SK-N-SH (cell line): ENCODE data around the gene CHD5. TPM values are rescaled to one million over a fixed set of nuclear protein-coding genes. Genes with fewer than 3 reads are reported as not detected.

Source experiments
- CTCF ChIA-PET: fragments of 300-600, 350-600 bp; formaldehyde crosslinking; extraction: SDS; loops from one replicate; lab custom pipeline; 2021; lab: Yijun Ruan, JAX
- POLR2A ChIA-PET: fragments of 350-600 bp; sonication (Branson Sonifier 250); formaldehyde crosslinking; extraction: SDS; loops from one replicate; lab custom pipeline; 2020; ENCODE audit warnings: antibody characterized with exemption, inconsistent platforms; lab: Yijun Ruan, JAX
- DNase-seq: peaks from one replicate; pipeline ENCODE4 v3.0.0; 2012
- H2AFZ ChIP-seq: fragments of 200-600 bp; sonication (generic); 2 replicates; pipeline ENCODE4 v1.8.1; 2016; ENCODE audit warnings: antibody characterized with exemption, mild to moderate bottlenecking, low read depth
- H3F3A ChIP-seq: fragments of 200-600 bp; sonication (generic); replicated peaks from 2 replicates; pipeline ENCODE3; 2016; ENCODE audit warnings: antibody characterized with exemption, mild to moderate bottlenecking; ENCODE audit not compliant: insufficient read depth
- H3K27ac ChIP-seq, 2 experiments: fragments of 200-500 bp in 1 of 2; fragments of 200-600 bp in 1 of 2; sonication (Bioruptor generic) in 1 of 2; sonication (generic), shearing (Covaris generic) in 1 of 2; 2 replicates each; pipeline versions ENCODE4 v1.5.1 to v1.6.1; 2014 to 2016; ENCODE audit warnings: low read depth in 2 of 2, inconsistent platforms in 1 of 2, low read length in 1 of 2, mild to moderate bottlenecking in 1 of 2, mixed read lengths in 1 of 2
- H3K27me3 ChIP-seq: fragments of 200-600 bp; sonication (generic), shearing (Covaris generic); 2 replicates; pipeline ENCODE4 v1.6.1; 2016; ENCODE audit warnings: mixed run types; ENCODE audit not compliant: insufficient read depth
- H3K36me3 ChIP-seq, 2 experiments: fragments of 200-500 bp in 1 of 2; fragments of 200-600 bp in 1 of 2; sonication (Bioruptor generic) in 1 of 2; sonication (generic) in 1 of 2; replicated peaks in 1 of 2; 2 replicates each; pipeline versions ENCODE3 to v1.5.1; 2014 to 2016; ENCODE audit warnings: low read length in 1 of 2, mild to moderate bottlenecking in 1 of 2; ENCODE audit not compliant: insufficient read depth in 2 of 2, control insufficient read depth in 1 of 2
- H3K4me1 ChIP-seq, 2 experiments: fragments of 200-500 bp in 1 of 2; fragments of 200-600 bp in 1 of 2; sonication (Bioruptor generic) in 1 of 2; sonication (generic), shearing (Covaris generic) in 1 of 2; 2 replicates each; pipeline versions ENCODE4 v1.5.1 to v1.6.1; 2014 to 2016; ENCODE audit warnings: low read depth in 1 of 2, low read length in 1 of 2, mixed run types in 1 of 2; ENCODE audit not compliant: insufficient read depth in 2 of 2, control insufficient read depth in 1 of 2
- H3K4me2 ChIP-seq: fragments of 200-600 bp; sonication (generic), shearing (Covaris generic); 2 replicates; pipeline ENCODE4 v1.6.1; 2017; ENCODE audit warnings: mixed run types
- H3K4me3 ChIP-seq, 2 experiments: fragments of 200-500 bp in 1 of 2; fragments of 200-600 bp in 1 of 2; sonication (Bioruptor generic) in 1 of 2; sonication (generic), shearing (Covaris generic) in 1 of 2; 2 replicates each; pipeline versions ENCODE4 v1.5.1 to v1.8.1; 2014 to 2016; ENCODE audit warnings: low read depth in 2 of 2, inconsistent platforms in 1 of 2, low read length in 1 of 2, mild to moderate bottlenecking in 1 of 2, mixed read lengths in 1 of 2, moderate library complexity in 1 of 2
- H3K79me2 ChIP-seq: fragments of 200-600 bp; sonication (generic); 2 replicates; pipeline ENCODE4 v1.8.1; 2017; ENCODE audit warnings: mild to moderate bottlenecking; ENCODE audit not compliant: insufficient read depth
- H3K9ac ChIP-seq: fragments of 200-600 bp; sonication (generic); 2 replicates; pipeline ENCODE4 v1.6.1; 2017; ENCODE audit warnings: mixed run types
- H3K9me2 ChIP-seq: fragments of 200-600 bp; sonication (generic); 2 replicates; pipeline ENCODE4 v1.6.1; 2017; ENCODE audit warnings: mixed run types
- H3K9me3 ChIP-seq: fragments of 200-600 bp; sonication (generic); 2 replicates; pipeline ENCODE4 v1.6.1; 2017; ENCODE audit warnings: mixed run types, mild to moderate bottlenecking, moderate library complexity
- H4K20me1 ChIP-seq: fragments of 200-600 bp; sonication (generic); 2 replicates; pipeline ENCODE4 v1.6.1; 2017; ENCODE audit warnings: mild to moderate bottlenecking, mixed run types; ENCODE audit not compliant: insufficient read depth
- CHD2 ChIP-seq: fragments of 150-350 bp; IDR thresholded peaks from 2 replicates; pipeline ENCODE4 v1.6.1; 2018; ENCODE audit warnings: low read length; ENCODE audit not compliant: partially characterized antibody
- CTCF ChIP-seq: fragments of 200-600 bp; sonication (generic); IDR thresholded peaks from 2 replicates; pipeline ENCODE4 v1.6.1; 2017; ENCODE audit warnings: antibody characterized with exemption, mild to moderate bottlenecking, moderate library complexity
- EZH2phosphoT487 ChIP-seq: fragments of 200-600 bp; sonication (generic); IDR thresholded peaks from 2 replicates; pipeline ENCODE4 v1.6.1; 2017; ENCODE audit warnings: low read depth, mixed run types, mild to moderate bottlenecking, antibody characterized with exemption, moderate library complexity, borderline replicate concordance
- GABPA ChIP-seq: IDR thresholded peaks from 2 replicates; pipeline ENCODE4 v1.4.0; 2012; ENCODE audit warnings: low read depth, mild to moderate bottlenecking
- GATA2 ChIP-seq: sonication (generic); formaldehyde crosslinking; IDR thresholded peaks from 2 replicates; pipeline ENCODE4 v1.5.0; 2020; ENCODE audit warnings: mild to moderate bottlenecking, missing genetic modification reagents
- IRF3 ChIP-seq: fragments of 150-350 bp; IDR thresholded peaks from 2 replicates; pipeline ENCODE4 v1.6.1; 2016; ENCODE audit warnings: mild to moderate bottlenecking, low read depth, low read length
- JUND ChIP-seq: IDR thresholded peaks from 2 replicates; pipeline ENCODE4 v1.4.0; 2012
- MEF2A ChIP-seq: IDR thresholded peaks from 2 replicates; pipeline ENCODE4 v1.4.0; 2012; ENCODE audit warnings: low read depth, borderline replicate concordance
- NFIC ChIP-seq: IDR thresholded peaks from 2 replicates; pipeline ENCODE4 v1.4.0; 2012; ENCODE audit warnings: borderline replicate concordance
- PBX3 ChIP-seq: IDR thresholded peaks from 2 replicates; pipeline ENCODE4; 2012
- RAD21 ChIP-seq: IDR thresholded peaks from 2 replicates; pipeline ENCODE4 v1.6.1; 2012; ENCODE audit warnings: mild to moderate bottlenecking, low read length
- REST ChIP-seq: IDR thresholded peaks from 2 replicates; pipeline ENCODE4 v1.6.1; 2012; ENCODE audit warnings: mild to moderate bottlenecking, low read depth, low read length, moderate library complexity
- RFX5 ChIP-seq: IDR thresholded peaks from 2 replicates; pipeline ENCODE4 v1.6.1; 2012; ENCODE audit warnings: mild to moderate bottlenecking, improper control_type of control experiment, low read length
- TCF12 ChIP-seq: IDR thresholded peaks from 2 replicates; pipeline ENCODE4 v1.4.0; 2012
- YY1 ChIP-seq: IDR thresholded peaks from 2 replicates; pipeline ENCODE4 v1.4.0; 2012; ENCODE audit warnings: low read depth, mild to moderate bottlenecking
- WGBS: methylation state at CpG from one replicate; pipeline ENCODE4 v1.1.6; 2017; ENCODE audit warnings: low lambda C conversion rate; 5-methylcytosine and 5-hydroxymethylcytosine counted together
- polyA plus RNA-seq, 3 experiments: library from polyadenylated mRNA; depleted of rRNA; stranded (reverse); fragments of >200 nt; gene quantifications; 2 replicates each; pipeline ENCODE4 v1.2.3, GENCODE V29; 2012

The CHD5 gene
- polyA plus RNA-seq, 1 of the 3 experiments (the other 2 are of a cell fraction), result 0.26 TPM

GRCh38 chr1:6166221-6166620 lies 13.9 kb downstream of the CHD5 start:
- Histone ChIP-seq H3K9me2 (no peaks in the 10 kb centered on the region), H3K4me1 (peaks cover 0 to 41% of the 10 kb centered on the region in 2 experiments; a peak in 1 of 4 replicates), H3K36me3 (no peaks in the 10 kb centered on the region), H3F3A (no peaks in the 10 kb centered on the region), H3K4me3 (no peak overlapping the region), H4K20me1 (no peaks in the 10 kb centered on the region), H2AFZ (no peak overlapping the region), H3K4me2 (no peak overlapping the region), H3K79me2 (no peaks in the 10 kb centered on the region), H3K9me3 (no peaks in the 10 kb centered on the region), H3K9ac (no peak overlapping the region), H3K27me3 (no peaks in the 10 kb centered on the region), H3K27ac (no peak overlapping the region)
- ChIA-PET POLR2A (no interaction called here), CTCF (interaction anchor here (1.7 to 2.5 kb wide), 2 partner anchors 19 to 57 kb away, joined by 5 to 10 read pairs; no protein-coding TSS in a partner anchor)
- 20% methylated on average over 1 of the region's 10 CpGs for WGBS
- no peak for DNase-seq
- no peak for TF ChIP-seq JUND
- TF ChIP-seq RAD21, result no peak
- TF ChIP-seq CTCF, result no peak
- no peak for TF ChIP-seq RFX5
- TF ChIP-seq GABPA, result no peak
- no peak for TF ChIP-seq NFIC
- TF ChIP-seq REST, result no peak
- TF ChIP-seq YY1, result no peak
- no peak for TF ChIP-seq GATA2
- TF ChIP-seq IRF3, result no peak

GRCh38 chr1:6165441-6165985 lies 14.6 kb downstream of the CHD5 start:
- 30% methylated on average over 2 of the region's 12 CpGs for WGBS
- H3K27ac ChIP-seq, result no peak overlapping the region
- TF ChIP-seq IRF3 (no peak), JUND (no peak), MEF2A (no peak), YY1 (no peak), TCF12 (no peak), PBX3 (no peak), EZH2phosphoT487 (no peak), GATA2 (no peak), CHD2 (no peak)

More at GRCh38 chr1:6165441-6165985, 14.6 kb downstream of the CHD5 start:
- Histone ChIP-seq H3K27me3 (no peaks in the 10 kb centered on the region), H3K4me3 (no peak overlapping the region), H3K4me2 (no peak overlapping the region), H3K4me1 (peaks cover 0 to 43% of the 10 kb centered on the region in 2 experiments; a peak in 1 of 4 replicates), H3K9ac (no peak overlapping the region), H3K79me2 (no peaks in the 10 kb centered on the region), H3F3A (no peaks in the 10 kb centered on the region), H3K9me3 (no peaks in the 10 kb centered on the region), H2AFZ (no peak overlapping the region), H3K9me2 (no peaks in the 10 kb centered on the region), H4K20me1 (no peaks in the 10 kb centered on the region), H3K36me3 (no peaks in the 10 kb centered on the region)
- POLR2A ChIA-PET, result no interaction called here
- CTCF ChIA-PET, result interaction anchor here (1.7 to 2.5 kb wide), 3 partner anchors 20 to 112 kb away, joined by 5 to 10 read pairs (median 10); no protein-coding TSS in a partner anchor
- no peak for DNase-seq
